ENCODE data around the gene ABLIM2. TPM values are rescaled to one million over a fixed set of nuclear protein-coding genes. Genes with fewer than 3 reads are reported as not detected.

ABLIM2 gene
- total and polyA plus RNA-seq, 2 of the 13 experiments (the other 11 are each of a cell fraction or from before 2014, with no cell fraction given) = 0.20 to 0.37 TPM

GRCh38 chr4:8043596-8043995 is 115.0 kb downstream of the ABLIM2 start:
- intact Hi-C loops (cut with micrococcal nuclease; ENCODE audit: unreplicated experiment) (no loop called here), in situ Hi-C loops (cut with HindIII; ENCODE audit: extremely low pct_ligation_motif_present, low pct_unique_long_range_greater_than_20kb) (no loop called here)
- ChIA-PET POLR2A (no interaction called here), CTCF (ENCODE audit: low intra/inter-chr PET ratio, low total read pairs) (no interaction called here)
- Histone ChIP-seq H3K27ac (ENCODE audit: extremely low read length, insufficient read depth, low read length) (no peak overlapping the region), H2AFZ (ENCODE audit: low read length) (no peak overlapping the region), H3K9ac (ENCODE audit: insufficient read depth, low read depth, low read length) (no peak overlapping the region), H3K4me2 (ENCODE audit: low read depth, low read length) (no peak overlapping the region), H3K4me1 (ENCODE audit: insufficient read depth, low read length) (peaks cover 58% of the 10 kb centered on the region), H3K9me3 (ENCODE audit: low read length) (no peaks in the 10 kb centered on the region), H4K20me1 (ENCODE audit: insufficient read depth, low read length) (no peaks in the 10 kb centered on the region), H3K36me3 (replicated peaks in 1 of 2; ENCODE audit: control insufficient read depth in 1 of 2, insufficient read depth in 2 of 2, low read length in 2 of 2) (no peaks in the 10 kb centered on the region), H3K27me3 (ENCODE audit: control insufficient read depth in 1 of 2, insufficient read depth in 2 of 2, low read length in 2 of 2) (peaks cover 10 to 42% of the 10 kb centered on the region in 2 experiments; a peak in 4 of 5 replicates), H3K79me2 (ENCODE audit: insufficient read depth, low read length) (no peaks in the 10 kb centered on the region), H3K4me3 (replicated peaks in 1 of 3; ENCODE audit: insufficient read depth in 1 of 3, low read depth in 2 of 3, low read length in 3 of 3) (no peak overlapping the region)
- TF ChIP-seq DBP (CRISPR knock-in tag; IDR thresholded peaks at IDR 0.05; ENCODE audit: not compliant biosample characterization) (no peak), ZNF101 (CRISPR knock-in tag; IDR thresholded peaks at IDR 0.05; ENCODE audit: borderline replicate concordance, low read depth) (no peak)
- FAIRE-seq (no peak), DNase-seq (ENCODE audit: low spot score) (no peak), ATAC-seq (no peak)
- no TSS peak for BruUV-seq (replicated peaks)
- WGBS (ENCODE audit: low lambda C conversion rate) = 76% methylated on average over 7 of the region's 16 CpGs

GRCh38 chr4:8041868-8042267 is 116.7 kb downstream of the ABLIM2 start:
- in situ Hi-C loops (cut with HindIII; ENCODE audit: extremely low pct_ligation_motif_present, low pct_unique_long_range_greater_than_20kb) = no loop called here
- intact Hi-C loops (cut with micrococcal nuclease; ENCODE audit: unreplicated experiment) = no loop called here
- peaks cover 54% of the 10 kb centered on the region for H3K4me1 ChIP-seq (ENCODE audit: insufficient read depth, low read length)
- no peaks in the 10 kb centered on the region for H3K9me3 ChIP-seq (ENCODE audit: low read length)
- H3K27ac ChIP-seq (ENCODE audit: extremely low read length, insufficient read depth, low read length) = no peak overlapping the region
- WGBS (ENCODE audit: low lambda C conversion rate) = 32% methylated on average over 9 of the region's 11 CpGs
- H3K4me3 ChIP-seq (replicated peaks in 1 of 3; ENCODE audit: insufficient read depth in 1 of 3, low read depth in 2 of 3, low read length in 3 of 3) = no peak overlapping the region
- no peak for DNase-seq (ENCODE audit: low spot score)
- H4K20me1 ChIP-seq (ENCODE audit: insufficient read depth, low read length) = no peaks in the 10 kb centered on the region
- no TSS peak for BruUV-seq (replicated peaks)
- peak; percentile 98 for TF ChIP-seq ZNF205 (CRISPR knock-in tag; IDR thresholded peaks at IDR 0.05)
- no peak for TF ChIP-seq SAFB2 (CRISPR knock-in tag; IDR thresholded peaks at IDR 0.05; ENCODE audit: borderline replicate concordance, low read depth)
- TF ChIP-seq ZMYM3 (CRISPR knock-in tag; IDR thresholded peaks at IDR 0.05) = peak; percentile 32; the same call in 1 of the 2 replicates
- no peak for TF ChIP-seq ZNF605 (CRISPR knock-in tag; IDR thresholded peaks at IDR 0.05)
- ATAC-seq = no peak
- ChIA-PET CTCF (ENCODE audit: low intra/inter-chr PET ratio, low total read pairs) (no interaction called here), POLR2A (no interaction called here)
- H3K27me3 ChIP-seq (ENCODE audit: control insufficient read depth in 1 of 2, insufficient read depth in 2 of 2, low read length in 2 of 2) = peaks cover 10 to 46% of the 10 kb centered on the region in 2 experiments; a peak in 4 of 5 replicates
- peak overlapping the region; percentile 11; the same call in 1 of the 2 replicates for H3K4me2 ChIP-seq (ENCODE audit: low read depth, low read length)
- no peaks in the 10 kb centered on the region for H3K36me3 ChIP-seq (replicated peaks in 1 of 2; ENCODE audit: control insufficient read depth in 1 of 2, insufficient read depth in 2 of 2, low read length in 2 of 2)
- no peaks in the 10 kb centered on the region for H3K79me2 ChIP-seq (ENCODE audit: insufficient read depth, low read length)
- no peak for FAIRE-seq
- no peak overlapping the region for H2AFZ ChIP-seq (ENCODE audit: low read length)
- H3K9ac ChIP-seq (ENCODE audit: insufficient read depth, low read depth, low read length) = no peak overlapping the region

Data from HepG2 (cell line).